Mucosa of stomach (tissue), 1 donor: ENCODE data around the gene TMEM138.
"Not testable (repeated sequence)": the region's sequence is repeated elsewhere in the genome, so short reads cannot be mapped to it uniquely, and the experiment has no call there.

Experiments used
- H3K27me3 ChIP-seq: one replicate; pipeline ENCODE4 v1.7.0; 2013; ENCODE audit warnings: mild to moderate bottlenecking, low read length; ENCODE audit not compliant: control insufficient read depth, insufficient read depth
- H3K36me3 ChIP-seq: one replicate; pipeline ENCODE4 v1.7.0; 2013; ENCODE audit warnings: low read length; ENCODE audit not compliant: control insufficient read depth, insufficient read depth
- H3K4me1 ChIP-seq: one replicate; pipeline ENCODE4 v1.7.0; 2013; ENCODE audit warnings: mild to moderate bottlenecking, low read length; ENCODE audit not compliant: control insufficient read depth, insufficient read depth
- H3K4me3 ChIP-seq: one replicate; pipeline ENCODE4 v1.7.0; 2013; ENCODE audit warnings: low read length
- H3K9ac ChIP-seq: one replicate; pipeline ENCODE4 v1.7.0; 2013; ENCODE audit warnings: mild to moderate bottlenecking, low read length, moderate library complexity
- H3K9me3 ChIP-seq: one replicate; pipeline ENCODE4 v1.7.0; 2013; ENCODE audit warnings: mild to moderate bottlenecking, low read length, moderate library complexity; ENCODE audit not compliant: control insufficient read depth
- donor health status: Pancreatic carcinoma.

TMEM138 gene

GRCh38 chr11:61372659-61373420, 10.7 kb downstream of the TMEM138 start:
- H3K9ac ChIP-seq, result no peak overlapping the region
- H3K36me3 ChIP-seq, result no peaks in the 10 kb centered on the region
- no peaks in the 10 kb centered on the region for H3K4me1 ChIP-seq
- no peak overlapping the region for H3K4me3 ChIP-seq
- H3K27me3 ChIP-seq, result no peaks in the 10 kb centered on the region
- no peaks in the 10 kb centered on the region for H3K9me3 ChIP-seq

GRCh38 chr11:61375761-61376108, 13.6 kb downstream of the TMEM138 start:
- Histone ChIP-seq H3K4me1 (no peaks in the 10 kb centered on the region), H3K4me3 (no peak overlapping the region), H3K36me3 (no peaks in the 10 kb centered on the region), H3K9ac (no peak overlapping the region), H3K9me3 (no peaks in the 10 kb centered on the region), H3K27me3 (no peaks in the 10 kb centered on the region)

- Histone ChIP-seq H3K27me3 (no peaks in the 10 kb centered on the region), H3K4me1 (no peaks in the 10 kb centered on the region), H3K4me3 (no peak overlapping the region), H3K9me3 (no peaks in the 10 kb centered on the region), H3K36me3 (no peaks in the 10 kb centered on the region), H3K9ac (no peak overlapping the region)
These were observed 15.4 kb downstream of the TMEM138 start for GRCh38 chr11:61377461-61378160.

GRCh38 chr11:61378713-61379313, 16.6 kb downstream of the TMEM138 start:
- Histone ChIP-seq H3K9me3 (no peaks in the 10 kb centered on the region), H3K36me3 (no peaks in the 10 kb centered on the region), H3K27me3 (no peaks in the 10 kb centered on the region), H3K4me3 (no peak overlapping the region), H3K9ac (no peak overlapping the region), H3K4me1 (no peaks in the 10 kb centered on the region)

GRCh38 chr11:61380884-61381283, 18.7 kb downstream of the TMEM138 start:
- H3K36me3 ChIP-seq, result no peaks in the 10 kb centered on the region
- H3K27me3 ChIP-seq, result no peaks in the 10 kb centered on the region
- no peak overlapping the region for H3K9ac ChIP-seq
- no peaks in the 10 kb centered on the region for H3K9me3 ChIP-seq
- H3K4me1 ChIP-seq, result no peaks in the 10 kb centered on the region
- H3K4me3 ChIP-seq, result no peak overlapping the region

GRCh38 chr11:61383859-61384258, 21.7 kb downstream of the TMEM138 start:
- not testable (repeated sequence) for H3K9me3 ChIP-seq, H3K9ac ChIP-seq, H3K27me3 ChIP-seq, H3K36me3 ChIP-seq, H3K4me3 ChIP-seq, H3K4me1 ChIP-seq

- no peak overlapping the region for H3K9ac ChIP-seq
- H3K36me3 ChIP-seq, result no peaks in the 10 kb centered on the region
These were observed 22.4 kb downstream of the TMEM138 start for GRCh38 chr11:61384271-61385242.

GRCh38 chr11:61390161-61390560, 28.0 kb downstream of the TMEM138 start:
- Histone ChIP-seq H3K27me3 (no peaks in the 10 kb centered on the region), H3K36me3 (no peaks in the 10 kb centered on the region), H3K9me3 (no peaks in the 10 kb centered on the region), H3K4me1 (no peaks in the 10 kb centered on the region), H3K4me3 (no peak overlapping the region), H3K9ac (no peak overlapping the region)

More at GRCh38 chr11:61384271-61385242, 22.4 kb downstream of the TMEM138 start:
- Histone ChIP-seq H3K27me3 (no peaks in the 10 kb centered on the region), H3K9me3 (no peaks in the 10 kb centered on the region), H3K4me1 (no peaks in the 10 kb centered on the region), H3K4me3 (no peak overlapping the region)

- H3K4me3 ChIP-seq, result peak overlapping the region; percentile 100
- H3K36me3 ChIP-seq, result no peaks in the 10 kb centered on the region
- H3K27me3 ChIP-seq, result no peaks in the 10 kb centered on the region
- H3K9ac ChIP-seq, result peak overlapping the region; percentile 95
- no peaks in the 10 kb centered on the region for H3K4me1 ChIP-seq
- no peaks in the 10 kb centered on the region for H3K9me3 ChIP-seq
These were observed 30.9 kb downstream of the TMEM138 start for GRCh38 chr11:61392981-61393595.

- no peak overlapping the region for H3K4me3 ChIP-seq
- no peaks in the 10 kb centered on the region for H3K9me3 ChIP-seq
- no peaks in the 10 kb centered on the region for H3K27me3 ChIP-seq
- no peaks in the 10 kb centered on the region for H3K4me1 ChIP-seq
- peaks cover 12% of the 10 kb centered on the region for H3K36me3 ChIP-seq
- no peak overlapping the region for H3K9ac ChIP-seq
These were observed 39.0 kb downstream of the TMEM138 start for GRCh38 chr11:61401173-61401572.

- peaks cover 12% of the 10 kb centered on the region for H3K36me3 ChIP-seq
- H3K9me3 ChIP-seq, result no peaks in the 10 kb centered on the region
- H3K9ac ChIP-seq, result no peak overlapping the region
- H3K4me1 ChIP-seq, result no peaks in the 10 kb centered on the region
- no peaks in the 10 kb centered on the region for H3K27me3 ChIP-seq
- H3K4me3 ChIP-seq, result no peak overlapping the region
These were observed 39.4 kb downstream of the TMEM138 start for GRCh38 chr11:61401573-61401972.
